ENCODE data around the gene NDE1.

DNA sequence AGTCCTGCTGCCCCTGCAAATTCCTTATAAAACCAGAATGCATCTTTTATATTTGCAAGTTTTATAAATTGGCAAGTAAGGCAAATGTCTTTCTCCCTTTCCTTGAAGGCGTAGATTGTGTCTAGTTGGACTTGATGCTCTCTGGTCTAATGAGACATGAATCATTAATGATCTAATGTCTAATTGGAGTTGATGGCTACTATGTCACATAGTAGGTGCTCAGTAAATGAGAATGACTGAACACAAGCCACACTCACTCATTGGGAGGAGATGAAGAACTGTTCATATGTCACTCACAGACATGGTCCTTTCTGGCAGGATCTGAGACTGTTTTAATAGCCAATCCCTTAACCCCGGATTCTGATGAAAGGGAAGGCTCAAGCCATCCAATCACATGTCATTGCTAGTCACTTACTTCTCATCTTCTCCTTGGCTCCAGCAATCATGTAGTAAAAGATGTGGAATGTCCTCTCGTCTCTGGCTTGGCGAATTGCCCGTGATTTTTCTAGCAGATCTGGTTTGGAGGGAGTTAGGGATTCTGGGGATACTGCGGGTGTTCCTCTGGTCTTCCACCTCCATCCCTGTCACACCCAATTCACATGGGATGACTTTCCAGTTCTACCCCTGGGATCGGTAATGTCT is 125.7 kb downstream of the NDE1 start:
- TF ChIP-seq, protein P1, sequence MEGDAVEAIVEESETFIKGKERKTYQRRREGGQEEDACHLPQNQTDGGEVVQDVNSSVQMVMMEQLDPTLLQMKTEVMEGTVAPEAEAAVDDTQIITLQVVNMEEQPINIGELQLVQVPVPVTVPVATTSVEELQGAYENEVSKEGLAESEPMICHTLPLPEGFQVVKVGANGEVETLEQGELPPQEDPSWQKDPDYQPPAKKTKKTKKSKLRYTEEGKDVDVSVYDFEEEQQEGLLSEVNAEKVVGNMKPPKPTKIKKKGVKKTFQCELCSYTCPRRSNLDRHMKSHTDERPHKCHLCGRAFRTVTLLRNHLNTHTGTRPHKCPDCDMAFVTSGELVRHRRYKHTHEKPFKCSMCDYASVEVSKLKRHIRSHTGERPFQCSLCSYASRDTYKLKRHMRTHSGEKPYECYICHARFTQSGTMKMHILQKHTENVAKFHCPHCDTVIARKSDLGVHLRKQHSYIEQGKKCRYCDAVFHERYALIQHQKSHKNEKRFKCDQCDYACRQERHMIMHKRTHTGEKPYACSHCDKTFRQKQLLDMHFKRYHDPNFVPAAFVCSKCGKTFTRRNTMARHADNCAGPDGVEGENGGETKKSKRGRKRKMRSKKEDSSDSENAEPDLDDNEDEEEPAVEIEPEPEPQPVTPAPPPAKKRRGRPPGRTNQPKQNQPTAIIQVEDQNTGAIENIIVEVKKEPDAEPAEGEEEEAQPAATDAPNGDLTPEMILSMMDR (IDR thresholded peaks at IDR 0.05), result no peak
- TF ChIP-seq POLR2A (IDR thresholded peaks at IDR 0.05), result no peak
